Kidney (tissue), 14 donors: Measurements from ENCODE around the gene DUSP9. TPM values are rescaled to one million over a fixed set of nuclear protein-coding genes. Genes with fewer than 3 reads are reported as not detected.

Experiments
- DNase-seq, 5 donors: peaks; one replicate each; pipeline ENCODE4 v3.0.0-alpha.2; 2013 to 2020
- FAIRE-seq: peaks from 2 replicates; lab custom pipeline; 2012; peaks lifted over from hg19 to GRCh38; lab: Jason Lieb, UNC
- H3K27ac ChIP-seq, 2 donors: one replicate each; pipeline ENCODE4 v1.7.0; 2013; ENCODE audit warnings: low read depth in 2 of 2, low read length in 2 of 2, inconsistent platforms in 1 of 2
- H3K27me3 ChIP-seq: one replicate; pipeline ENCODE4 v1.7.1; 2013; ENCODE audit warnings: low read length, inconsistent platforms; ENCODE audit not compliant: control insufficient read depth, insufficient read depth
- H3K36me3 ChIP-seq, 3 donors: one replicate each; pipeline versions ENCODE4 v1.7.0 to v1.7.1; 2013; ENCODE audit warnings: low read length in 3 of 3, control low read depth in 1 of 3, inconsistent platforms in 1 of 3; ENCODE audit not compliant: insufficient read depth in 3 of 3, control insufficient read depth in 2 of 3
- H3K4me1 ChIP-seq, 3 donors: one replicate each; pipeline versions ENCODE4 v1.7.0 to v1.7.1; 2013; ENCODE audit warnings: low read length in 3 of 3, inconsistent platforms in 1 of 3, low read depth in 1 of 3; ENCODE audit not compliant: control insufficient read depth in 2 of 3, insufficient read depth in 2 of 3
- H3K4me3 ChIP-seq, 3 donors: one replicate each; pipeline versions ENCODE4 v1.7.0 to v1.8.1; 2013; ENCODE audit warnings: low read length in 3 of 3, control low read depth in 1 of 3, inconsistent platforms in 1 of 3
- H3K9ac ChIP-seq, 3 donors: one replicate each; pipeline versions ENCODE4 v1.7.0 to v1.7.1; 2013; ENCODE audit warnings: low read length in 3 of 3, control low read depth in 1 of 3, inconsistent platforms in 1 of 3
- H3K9me3 ChIP-seq, 3 donors: one replicate each; pipeline versions ENCODE4 v1.7.0 to v1.7.1; 2013; ENCODE audit warnings: low read length in 3 of 3, control low read depth in 1 of 3, inconsistent platforms in 1 of 3; ENCODE audit not compliant: control insufficient read depth in 2 of 3, insufficient read depth in 1 of 3
- CTCF ChIP-seq: IDR thresholded peaks from 3 replicates; pipeline ENCODE4 v1.5.1; 2012; ENCODE audit warnings: mild to moderate bottlenecking, moderate library complexity, borderline replicate concordance; ENCODE audit not compliant: insufficient read depth; ENCODE audit errors: extremely low read depth
- intact Hi-C: fragments of 100-400 bp; cut with DNase I; formaldehyde crosslinking; loops from one replicate; pipeline ENCODE4 v1.11.1; 2022
- polyA plus RNA-seq: library from polyadenylated mRNA; stranded (reverse); fragments of 350-450 nt; fragmentation: Illumina TruSeq; extraction: RNeasy Lipid Tissue Mini Kit (QIAGEN cat#74804); gene quantifications from one replicate; pipeline ENCODE4 v1.2.3, GENCODE V29; 2014; ENCODE audit warnings: low read depth, low replicate concordance; ENCODE audit not compliant: insufficient read depth
- total RNA-seq: library from RNA; stranded (reverse); fragmentation: NEBNext Ultra II Directional; extraction: Animal tissue kit (Norgen Biotek cat#: 25700); gene quantifications from one replicate; pipeline ENCODE4 v1.2.1, GENCODE V29; 2021
- donor health status: control.
- donor health status: control.
- donor health status: control.
- donor health status: control.
- donor health status: control.
- donor health status: DM: yes; HTN: yes; CAD: no.
- donor health status: Normal renal cell carcinoma (clear cell type).

DUSP9 gene
- total and polyA plus RNA-seq, 2 donors from 2014 or later = 4.7 to 81.4 TPM

- Histone ChIP-seq H3K36me3 (no peaks in the 10 kb centered on the region), H3K9me3 (no peaks in the 10 kb centered on the region), H3K4me3 (no peak overlapping the region), H3K4me1 (peaks cover 0 to under 1% (median 0%) of the 10 kb centered on the region in 3 donors), H3K9ac (no peak overlapping the region), H3K27ac (no peak overlapping the region), H3K27me3 (no peaks in the 10 kb centered on the region)
- intact Hi-C loops = no loop called here
- TF ChIP-seq CTCF = no peak
- DNase-seq = peak in 3 of 5 donors; percentile 8 to 56 (median 20)
- no peak for FAIRE-seq
Observed at GRCh38 chrX:153651540-153652079, 4.6 kb downstream of the DUSP9 start.

GRCh38 chrX:153653556-153653955 is 6.6 kb downstream of the DUSP9 start:
- H3K4me3 ChIP-seq = no peak overlapping the region
- no peak for DNase-seq
- no peaks in the 10 kb centered on the region for H3K27me3 ChIP-seq
- FAIRE-seq = no peak
- H3K4me1 ChIP-seq = no peaks in the 10 kb centered on the region
- no peak overlapping the region for H3K9ac ChIP-seq
- H3K36me3 ChIP-seq = no peaks in the 10 kb centered on the region
- no peak for TF ChIP-seq CTCF
- no peaks in the 10 kb centered on the region for H3K9me3 ChIP-seq
- intact Hi-C loops = no loop called here
- H3K27ac ChIP-seq = no peak overlapping the region

- intact Hi-C loops = no loop called here
- no peak overlapping the region for H3K9ac ChIP-seq
- TF ChIP-seq CTCF = no peak
- H3K27me3 ChIP-seq = no peaks in the 10 kb centered on the region
- H3K4me3 ChIP-seq = no peak overlapping the region
- no peak for FAIRE-seq
- no peaks in the 10 kb centered on the region for H3K36me3 ChIP-seq
- H3K9me3 ChIP-seq = no peaks in the 10 kb centered on the region
- peak in 1 of 5 donors; percentile 18 for DNase-seq
- no peak overlapping the region for H3K27ac ChIP-seq
- H3K4me1 ChIP-seq = no peaks in the 10 kb centered on the region
Observed at GRCh38 chrX:153657161-153657560, 10.2 kb downstream of the DUSP9 start.

GRCh38 chrX:153659268-153659667 is 12.3 kb downstream of the DUSP9 start:
- Histone ChIP-seq H3K36me3 (no peaks in the 10 kb centered on the region), H3K9me3 (no peaks in the 10 kb centered on the region), H3K27me3 (no peaks in the 10 kb centered on the region), H3K4me1 (no peaks in the 10 kb centered on the region), H3K27ac (no peak overlapping the region), H3K9ac (no peak overlapping the region), H3K4me3 (no peak overlapping the region)
- FAIRE-seq (no peak), DNase-seq (no peak)
- intact Hi-C loops = no loop called here
- TF ChIP-seq CTCF = no peak
